IMR-90 (cell line): ENCODE measurements around the gene POLR3A. TPM values are rescaled to one million over a fixed set of nuclear protein-coding genes. Genes with fewer than 3 reads are reported as not detected.

Source experiments
- ATAC-seq: fragments of 200-7000 bp; cut with Tn5 transposase; 2 replicates; pipeline ENCODE4 v1.9.1; 2020; ENCODE audit warnings: low read depth, mild to moderate bottlenecking, moderate library complexity
- BruUV-seq: library from RNA; stranded (reverse); fragments of 400-500 nt; replicated peaks from 2 replicates; lab custom pipeline; 2021; lab: Mats Ljungman, UMichigan
- CTCF ChIA-PET: fragments of 300-600 bp; formaldehyde crosslinking; extraction: SDS; loops from one replicate; lab custom pipeline; 2021; ENCODE audit warnings: antibody characterized with exemption; lab: Yijun Ruan, JAX
- POLR2A ChIA-PET: fragments of 300-600 bp; sonication (Branson Sonifier 250); formaldehyde crosslinking; loops from one replicate; lab custom pipeline; 2022; ENCODE audit warnings: antibody characterized with exemption; ENCODE audit not compliant: unreplicated experiment; lab: Charles Lee
- DNase-seq: peaks from one replicate; pipeline ENCODE4 v3.0.0; 2013
- H2AFZ ChIP-seq: replicated peaks from 2 replicates; pipeline ENCODE3; 2013; ENCODE audit warnings: low read length, mild to moderate bottlenecking; ENCODE audit not compliant: poor library complexity
- H2AK5ac ChIP-seq: 2 replicates; pipeline ENCODE4 v1.6.1; 2013; ENCODE audit warnings: low read depth, low read length, inconsistent platforms
- H2AK9ac ChIP-seq: replicated peaks from 2 replicates; pipeline ENCODE3; 2013; ENCODE audit warnings: mild to moderate bottlenecking, low read depth, low read length, moderate library complexity; ENCODE audit not compliant: poor library complexity
- H2BK120ac ChIP-seq: 2 replicates; pipeline ENCODE4 v1.6.1; 2013; ENCODE audit warnings: low read depth, low read length, inconsistent platforms
- H2BK15ac ChIP-seq: 3 replicates; pipeline ENCODE4 v1.6.1; 2013; ENCODE audit warnings: low read depth, low read length, inconsistent platforms
- H2BK20ac ChIP-seq: 2 replicates; pipeline ENCODE4 v1.6.1; 2013; ENCODE audit warnings: low read depth, mild to moderate bottlenecking, inconsistent platforms, low read length, moderate library complexity
- H2BK5ac ChIP-seq: 2 replicates; pipeline ENCODE4 v1.6.1; 2013; ENCODE audit warnings: mild to moderate bottlenecking, low read depth, low read length, inconsistent platforms; ENCODE audit not compliant: poor library complexity, severe bottlenecking
- H3K14ac ChIP-seq: replicated peaks from 2 replicates; pipeline ENCODE4 v1.6.1; 2013; ENCODE audit warnings: low read depth, low read length, inconsistent platforms
- H3K18ac ChIP-seq: 2 replicates; pipeline ENCODE4 v1.6.1; 2013; ENCODE audit warnings: low read depth, low read length, control low read depth
- H3K23ac ChIP-seq: 2 replicates; pipeline ENCODE4 v1.6.1; 2013; ENCODE audit warnings: low read depth, low read length, inconsistent platforms
- H3K27ac ChIP-seq: 2 replicates; pipeline ENCODE4 v1.5.1; 2013; ENCODE audit warnings: mild to moderate bottlenecking, control low read depth, low read length; ENCODE audit not compliant: insufficient read depth
- H3K27me3 ChIP-seq: 2 replicates; pipeline ENCODE4 v1.6.1; 2013; ENCODE audit warnings: low read length; ENCODE audit not compliant: control insufficient read depth, insufficient read depth
- H3K36me3 ChIP-seq: 2 replicates; pipeline ENCODE4 v1.6.1; 2013; ENCODE audit warnings: low read length, mixed read lengths; ENCODE audit not compliant: control insufficient read depth, insufficient read depth
- H3K4ac ChIP-seq: 2 replicates; pipeline ENCODE4 v1.6.1; 2013; ENCODE audit warnings: low read depth, low read length, inconsistent platforms
- H3K4me1 ChIP-seq: 2 replicates; pipeline ENCODE4 v1.6.1; 2013; ENCODE audit warnings: low read length, mixed read lengths; ENCODE audit not compliant: control insufficient read depth, insufficient read depth
- H3K4me2 ChIP-seq: 2 replicates; pipeline ENCODE4 v1.6.1; 2013; ENCODE audit warnings: low read depth, mild to moderate bottlenecking, control low read depth, low read length, moderate library complexity
- H3K4me3 ChIP-seq: 2 replicates; pipeline ENCODE4 v1.5.1; 2013; ENCODE audit warnings: low read depth, mild to moderate bottlenecking, control low read depth, low read length, moderate library complexity; ENCODE audit not compliant: insufficient read depth
- H3K56ac ChIP-seq: 2 replicates; pipeline ENCODE4 v1.6.1; 2013; ENCODE audit warnings: low read length, inconsistent platforms; ENCODE audit not compliant: insufficient read depth; ENCODE audit errors: extremely low read depth
- H3K79me1 ChIP-seq, 2 experiments: 2 replicates each; pipeline ENCODE4 v1.6.1; 2013; ENCODE audit warnings: low read length in 2 of 2, inconsistent platforms in 1 of 2, low read depth in 1 of 2
- H3K9ac ChIP-seq: 2 replicates; pipeline ENCODE4 v1.6.1; 2013; ENCODE audit warnings: low read depth, low read length, control low read depth
- H3K9me1 ChIP-seq: 2 replicates; pipeline ENCODE4 v1.6.1; 2013; ENCODE audit warnings: low read length, inconsistent platforms; ENCODE audit not compliant: insufficient read depth
- H3K9me3 ChIP-seq: 2 replicates; pipeline ENCODE4 v1.6.1; 2013; ENCODE audit warnings: low read length; ENCODE audit not compliant: control insufficient read depth, insufficient read depth
- H4K20me1 ChIP-seq: 2 replicates; pipeline ENCODE4 v1.6.1; 2013; ENCODE audit warnings: low read length, inconsistent platforms; ENCODE audit not compliant: insufficient read depth
- H4K5ac ChIP-seq: 2 replicates; pipeline ENCODE4 v1.6.1; 2013; ENCODE audit warnings: mild to moderate bottlenecking, low read depth, low read length, control low read depth
- H4K8ac ChIP-seq, 2 experiments: 2 replicates each; pipeline ENCODE4 v1.6.1; 2013; ENCODE audit warnings: low read depth in 2 of 2, low read length in 2 of 2, control low read depth in 1 of 2, inconsistent platforms in 1 of 2
- H4K91ac ChIP-seq: 2 replicates; pipeline ENCODE4 v1.6.1; 2013; ENCODE audit warnings: low read depth, low read length, inconsistent platforms; ENCODE audit not compliant: insufficient read depth
- BHLHE40 ChIP-seq: fragments of 150-350 bp; IDR thresholded peaks from 2 replicates; pipeline ENCODE4 v1.6.1; 2016; ENCODE audit warnings: mild to moderate bottlenecking, low read depth, low read length
- FOS ChIP-seq: fragments of 150-350 bp; IDR thresholded peaks from 2 replicates; pipeline ENCODE4 v1.6.1; 2016; ENCODE audit warnings: low read depth, low read length
- MAFK ChIP-seq: IDR thresholded peaks from 2 replicates; pipeline ENCODE4 v1.6.1; 2012; ENCODE audit warnings: low read depth, low read length, improper control_type of control experiment
- RAD21 ChIP-seq: IDR thresholded peaks from 2 replicates; pipeline ENCODE4 v1.6.1; 2012; ENCODE audit warnings: low read length, improper control_type of control experiment
- RFX5 ChIP-seq: IDR thresholded peaks from 2 replicates; pipeline ENCODE4 v1.8.0; 2012; ENCODE audit warnings: low read depth, mild to moderate bottlenecking, low read length, moderate library complexity
- SMC3 ChIP-seq: fragments of 150-350 bp; IDR thresholded peaks from 2 replicates; pipeline ENCODE4 v1.6.1; 2016; ENCODE audit warnings: low read depth, mild to moderate bottlenecking, antibody characterized with exemption, low read length, moderate library complexity
- WGBS, 2 experiments: methylation state at CpG; one replicate each; pipeline versions ENCODE4 v1.1.5 to v1.1.7; 2013; ENCODE audit warnings: missing lambda C conversion rate in 2 of 2; ENCODE audit not compliant: insufficient read length in 1 of 2; ENCODE audit errors: extremely low coverage in 2 of 2; 5-methylcytosine and 5-hydroxymethylcytosine counted together
- dilution Hi-C: fragments of 300-500 bp; cut with HindIII; formaldehyde crosslinking; loops from one replicate; pipeline ENCODE4 v1.14.3; 2018; ENCODE audit warnings: low sequenced_read_pairs; ENCODE audit not compliant: unreplicated experiment
- in situ Hi-C: fragments of 300-500 bp; cut with MboI; formaldehyde crosslinking; loops from 3 replicates; pipeline ENCODE4 v1.14.3; 2019; ENCODE audit warnings: low sequenced_read_pairs, inconsistent platforms, mixed read lengths
- intact Hi-C: fragments of 100-400 bp; cut with micrococcal nuclease; formaldehyde crosslinking; loops from 2 replicates; pipeline ENCODE4 v1.10.0; 2022
- polyA plus RNA-seq, 3 experiments: library from polyadenylated mRNA; depleted of rRNA; stranded (reverse); fragments of >200 nt; gene quantifications; 2 replicates each; pipeline ENCODE4 v1.2.3, GENCODE V29; 2012; ENCODE audit warnings: low replicate concordance in 1 of 3
- total RNA-seq: library from RNA; depleted of rRNA; stranded (reverse); fragments of >200 nt; gene quantifications from 2 replicates; pipeline ENCODE4 v1.2.3, GENCODE V29; 2012

Gene POLR3A
- total and polyA plus RNA-seq, 2 of the 4 experiments (the other 2 are of a cell fraction) = 11.9 to 24.4 TPM

- no CpG with 5 or more reads among the region's 3 CpGs for WGBS, 2 experiments
- in situ Hi-C loops = no loop called here
- H4K8ac ChIP-seq = no peak overlapping the region
- no peak overlapping the region for H3K56ac ChIP-seq
- no peak overlapping the region for H2AK9ac ChIP-seq
- H2BK5ac ChIP-seq = no peak overlapping the region
- H3K18ac ChIP-seq = no peak overlapping the region
- no peak overlapping the region for H2AK5ac ChIP-seq
- no peaks in the 10 kb centered on the region for H3K9me3 ChIP-seq
- no peak overlapping the region for H4K91ac ChIP-seq
- peaks cover 76% of the 10 kb centered on the region for H3K36me3 ChIP-seq
- TF ChIP-seq RAD21 (no peak), FOS (no peak), RFX5 (no peak), BHLHE40 (no peak), MAFK (no peak), SMC3 (no peak)
- BruUV-seq = no TSS peak
- POLR2A ChIA-PET = no interaction called here
- H3K27me3 ChIP-seq = no peaks in the 10 kb centered on the region
- H3K79me1 ChIP-seq = peaks cover 0 to 5% of the 10 kb centered on the region in 2 experiments; a peak in 3 of 4 replicates
- H3K9me1 ChIP-seq = no peaks in the 10 kb centered on the region
- H2BK15ac ChIP-seq = no peak overlapping the region
- H2AFZ ChIP-seq = no peak overlapping the region
- DNase-seq = no peak
- H4K5ac ChIP-seq = no peak overlapping the region
- no peaks in the 10 kb centered on the region for H3K4me1 ChIP-seq
- no peak for ATAC-seq
- no peak overlapping the region for H3K9ac ChIP-seq
- no peak overlapping the region for H3K4me2 ChIP-seq
- no peaks in the 10 kb centered on the region for H4K20me1 ChIP-seq
- no peak overlapping the region for H3K14ac ChIP-seq
- H2BK120ac ChIP-seq = no peak overlapping the region
- intact Hi-C loops = no loop called here
- H2BK20ac ChIP-seq = no peak overlapping the region
- no peak overlapping the region for H3K27ac ChIP-seq
- CTCF ChIA-PET = no interaction called here
- H3K23ac ChIP-seq = no peak overlapping the region
- dilution Hi-C loops = no loop called here
- no peak overlapping the region for H3K4me3 ChIP-seq
- no peak overlapping the region for H3K4ac ChIP-seq
These were observed 10.1 kb downstream of the POLR3A start for GRCh38 chr10:78019264-78019663.
